Muscle layer of duodenum (tissue), 2 donors: ENCODE results near the gene RGS16.

Experiments used
- H3K27ac ChIP-seq: one replicate; pipeline ENCODE4 v1.7.0; 2013; ENCODE audit warnings: mild to moderate bottlenecking, low read length
- H3K27me3 ChIP-seq: one replicate; pipeline ENCODE4 v1.7.0; 2013; ENCODE audit warnings: low read depth, mild to moderate bottlenecking, control low read depth, low read length
- H3K36me3 ChIP-seq, 2 donors: one replicate each; pipeline ENCODE4 v1.7.0; 2013; ENCODE audit warnings: low read length in 2 of 2, control low read depth in 1 of 2, mild to moderate bottlenecking in 1 of 2; ENCODE audit not compliant: insufficient read depth in 2 of 2, control insufficient read depth in 1 of 2
- H3K4me1 ChIP-seq, 2 donors: one replicate each; pipeline ENCODE4 v1.7.0; 2013; ENCODE audit warnings: low read length in 2 of 2, mild to moderate bottlenecking in 2 of 2, control low read depth in 1 of 2, moderate library complexity in 1 of 2; ENCODE audit not compliant: insufficient read depth in 2 of 2, control insufficient read depth in 1 of 2
- H3K4me3 ChIP-seq, 2 donors: one replicate each; pipeline ENCODE4 v1.7.0; 2013; ENCODE audit warnings: low read length in 2 of 2, low read depth in 1 of 2, mild to moderate bottlenecking in 1 of 2
- H3K9me3 ChIP-seq, 2 donors: one replicate each; pipeline ENCODE4 v1.7.0; 2013; ENCODE audit warnings: low read length in 2 of 2, control low read depth in 1 of 2, mild to moderate bottlenecking in 1 of 2; ENCODE audit not compliant: control insufficient read depth in 1 of 2
- donor health status: healthy.

RGS16 gene

DNA sequence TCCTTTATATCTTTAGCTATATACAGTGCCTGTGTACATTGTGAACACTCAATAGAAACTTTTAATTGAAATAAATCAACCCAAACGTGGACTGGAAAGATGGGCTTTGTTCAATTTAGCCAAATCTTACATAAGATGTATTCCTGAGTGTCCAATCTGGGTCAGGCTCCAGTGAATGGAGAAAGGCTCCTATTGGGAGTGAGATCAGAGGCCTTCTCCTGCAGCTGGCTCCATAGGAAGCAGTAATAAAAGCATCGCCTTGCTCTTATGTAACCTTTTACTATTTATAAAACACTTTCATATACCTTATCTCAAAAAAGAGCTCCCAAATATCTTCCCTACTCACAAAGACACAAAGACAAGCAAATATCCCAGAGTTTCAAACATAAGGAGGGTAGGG, 24.9 kb upstream of the RGS16 start:
- Histone ChIP-seq H3K27ac (no peak overlapping the region), H3K4me3 (no peak overlapping the region), H3K36me3 (no peaks in the 10 kb centered on the region)

GRCh38 chr1:182628657-182629056, 24.5 kb upstream of the RGS16 start:
- H3K27ac ChIP-seq: no peak overlapping the region
- no peaks in the 10 kb centered on the region for H3K36me3 ChIP-seq
- no peak overlapping the region for H3K4me3 ChIP-seq
- H3K9me3 ChIP-seq: no peaks in the 10 kb centered on the region
- H3K27me3 ChIP-seq: no peaks in the 10 kb centered on the region
- H3K4me1 ChIP-seq: no peaks in the 10 kb centered on the region

More for the DNA sequence above, 24.9 kb upstream of the RGS16 start:
- H3K9me3 ChIP-seq: no peaks in the 10 kb centered on the region
- H3K4me1 ChIP-seq: no peaks in the 10 kb centered on the region
- no peaks in the 10 kb centered on the region for H3K27me3 ChIP-seq

- H3K27me3 ChIP-seq: no peaks in the 10 kb centered on the region
- no peak overlapping the region for H3K27ac ChIP-seq
- H3K9me3 ChIP-seq: no peaks in the 10 kb centered on the region
- H3K4me3 ChIP-seq: no peak overlapping the region
- H3K36me3 ChIP-seq: no peaks in the 10 kb centered on the region
- H3K4me1 ChIP-seq: no peaks in the 10 kb centered on the region
These were observed 23.4 kb upstream of the RGS16 start for GRCh38 chr1:182627622-182628021.

GRCh38 chr1:182626527-182626926, 22.3 kb upstream of the RGS16 start:
- Histone ChIP-seq H3K9me3 (no peaks in the 10 kb centered on the region), H3K4me1 (no peaks in the 10 kb centered on the region), H3K4me3 (no peak overlapping the region), H3K27me3 (no peaks in the 10 kb centered on the region), H3K27ac (no peak overlapping the region), H3K36me3 (no peaks in the 10 kb centered on the region)

DNA sequence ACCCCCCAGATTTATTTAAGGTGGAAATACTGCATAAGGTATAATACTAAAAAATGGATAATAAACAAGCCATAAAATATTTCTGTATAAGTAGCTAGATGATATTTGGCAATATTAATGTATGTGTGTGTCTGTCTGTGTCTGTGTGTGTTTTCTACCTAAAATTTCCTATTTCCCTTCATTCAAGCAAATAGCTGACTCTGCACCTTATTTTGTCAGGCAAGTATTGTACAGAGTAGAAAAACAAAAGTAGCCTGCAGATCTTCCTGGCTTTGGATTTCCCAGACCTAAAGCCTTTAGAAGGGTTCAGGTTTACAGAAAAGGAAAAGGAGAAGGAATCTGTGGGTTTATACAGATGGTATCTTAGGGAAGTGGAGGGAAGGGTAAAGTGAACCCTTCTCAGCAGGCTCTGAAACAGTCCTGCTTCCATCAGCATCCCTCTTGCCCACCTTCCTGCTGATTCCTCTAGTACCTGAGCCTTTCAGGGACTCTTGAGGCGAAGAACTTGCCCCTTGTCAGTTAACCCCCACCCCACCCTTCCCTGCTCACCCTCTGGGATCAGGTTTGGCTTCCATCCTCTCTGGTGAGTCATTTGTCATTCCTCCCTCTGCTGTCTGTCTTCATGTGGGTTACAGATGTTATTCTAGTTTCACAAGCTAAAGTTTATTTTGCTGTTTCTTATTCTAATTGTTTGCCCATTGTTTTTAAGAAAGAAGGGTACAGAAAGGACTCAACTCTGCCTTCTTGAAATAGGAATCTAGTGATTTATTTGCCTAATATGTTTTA, 21.7 kb upstream of the RGS16 start:
- H3K27me3 ChIP-seq: no peaks in the 10 kb centered on the region
- no peaks in the 10 kb centered on the region for H3K4me1 ChIP-seq
- H3K36me3 ChIP-seq: no peaks in the 10 kb centered on the region
- no peak overlapping the region for H3K4me3 ChIP-seq
- no peaks in the 10 kb centered on the region for H3K9me3 ChIP-seq
- no peak overlapping the region for H3K27ac ChIP-seq

DNA sequence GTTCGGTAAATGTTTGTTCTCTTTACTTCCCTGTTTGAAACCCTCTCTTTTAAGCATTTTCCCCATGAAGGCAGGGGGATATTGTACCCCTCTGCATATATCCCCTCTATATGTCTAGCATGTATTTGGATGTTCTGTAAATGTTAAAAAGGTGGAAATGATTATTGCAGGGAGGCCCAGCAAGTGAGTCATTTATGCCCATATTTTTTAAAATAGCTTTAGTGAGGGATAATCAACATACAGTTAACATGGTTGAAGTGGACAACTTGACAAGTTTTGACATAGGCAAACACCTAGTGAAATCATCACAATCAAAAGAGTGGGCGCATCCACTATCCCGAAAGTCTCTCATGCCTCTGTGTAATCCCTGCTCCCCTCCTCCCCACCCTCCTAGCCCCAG, 20.8 kb upstream of the RGS16 start:
- no peaks in the 10 kb centered on the region for H3K27me3 ChIP-seq
- no peak overlapping the region for H3K4me3 ChIP-seq
- no peaks in the 10 kb centered on the region for H3K36me3 ChIP-seq
- no peaks in the 10 kb centered on the region for H3K9me3 ChIP-seq
- H3K4me1 ChIP-seq: no peaks in the 10 kb centered on the region
- H3K27ac ChIP-seq: no peak overlapping the region

- Histone ChIP-seq H3K36me3 (no peaks in the 10 kb centered on the region), H3K27me3 (no peaks in the 10 kb centered on the region), H3K9me3 (no peaks in the 10 kb centered on the region), H3K27ac (no peak overlapping the region), H3K4me1 (no peaks in the 10 kb centered on the region), H3K4me3 (no peak overlapping the region)
These were observed 20.4 kb upstream of the RGS16 start for GRCh38 chr1:182624577-182624976.

DNA sequence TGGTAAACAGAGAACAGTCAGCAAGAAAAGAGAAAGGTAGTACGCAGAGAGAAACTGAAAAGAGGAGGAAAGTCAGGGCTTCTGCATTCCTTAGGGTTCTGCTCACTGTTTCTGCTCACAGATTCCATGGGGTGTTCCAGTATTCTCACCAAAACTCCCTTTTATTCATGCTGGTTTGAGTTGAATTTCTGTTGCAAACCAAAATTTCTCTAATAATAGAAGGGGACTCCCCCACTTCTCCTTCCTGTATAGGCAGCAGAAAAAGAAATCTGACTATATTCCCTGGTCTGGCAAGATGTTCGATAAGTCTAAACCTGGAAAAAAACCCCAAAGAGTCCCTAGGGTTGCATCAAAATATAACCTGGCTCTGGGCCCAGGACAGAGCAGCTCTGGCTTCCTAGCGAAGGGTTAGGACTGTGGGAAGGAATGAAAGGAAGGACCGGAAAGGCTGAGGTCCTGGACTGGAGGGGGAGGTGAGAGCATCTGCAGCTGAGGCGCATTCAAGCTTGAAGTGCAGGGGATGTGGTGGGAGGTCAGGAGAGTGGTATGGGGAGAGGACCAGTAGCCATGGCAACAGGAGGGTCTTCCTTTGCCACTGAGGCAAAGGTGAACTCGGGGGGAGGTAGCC, 18.8 kb upstream of the RGS16 start:
- H3K27ac ChIP-seq: no peak overlapping the region
- H3K4me1 ChIP-seq: no peaks in the 10 kb centered on the region
- H3K9me3 ChIP-seq: no peaks in the 10 kb centered on the region
- no peak overlapping the region for H3K4me3 ChIP-seq
- no peaks in the 10 kb centered on the region for H3K36me3 ChIP-seq
- H3K27me3 ChIP-seq: no peaks in the 10 kb centered on the region

DNA sequence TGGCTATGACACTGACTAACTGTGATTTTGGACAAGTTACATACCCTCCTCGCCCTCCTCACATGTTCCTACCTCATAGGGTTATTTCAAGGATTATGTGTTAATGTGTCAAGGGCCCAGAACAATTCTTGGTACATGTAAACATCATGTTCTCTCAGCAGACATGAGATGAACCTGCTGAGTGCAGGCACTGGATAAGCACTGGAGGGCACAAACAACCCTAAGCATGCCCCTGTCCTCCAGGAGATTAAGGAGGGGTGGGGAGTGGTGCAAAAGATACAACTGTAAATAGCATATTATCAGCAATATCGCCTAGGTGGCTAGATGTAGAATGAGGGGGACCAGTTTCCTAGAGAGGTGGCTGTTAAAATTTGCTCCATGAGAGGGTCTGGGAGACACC, 17.7 kb upstream of the RGS16 start:
- H3K4me1 ChIP-seq: no peaks in the 10 kb centered on the region
- no peaks in the 10 kb centered on the region for H3K9me3 ChIP-seq

DNA sequence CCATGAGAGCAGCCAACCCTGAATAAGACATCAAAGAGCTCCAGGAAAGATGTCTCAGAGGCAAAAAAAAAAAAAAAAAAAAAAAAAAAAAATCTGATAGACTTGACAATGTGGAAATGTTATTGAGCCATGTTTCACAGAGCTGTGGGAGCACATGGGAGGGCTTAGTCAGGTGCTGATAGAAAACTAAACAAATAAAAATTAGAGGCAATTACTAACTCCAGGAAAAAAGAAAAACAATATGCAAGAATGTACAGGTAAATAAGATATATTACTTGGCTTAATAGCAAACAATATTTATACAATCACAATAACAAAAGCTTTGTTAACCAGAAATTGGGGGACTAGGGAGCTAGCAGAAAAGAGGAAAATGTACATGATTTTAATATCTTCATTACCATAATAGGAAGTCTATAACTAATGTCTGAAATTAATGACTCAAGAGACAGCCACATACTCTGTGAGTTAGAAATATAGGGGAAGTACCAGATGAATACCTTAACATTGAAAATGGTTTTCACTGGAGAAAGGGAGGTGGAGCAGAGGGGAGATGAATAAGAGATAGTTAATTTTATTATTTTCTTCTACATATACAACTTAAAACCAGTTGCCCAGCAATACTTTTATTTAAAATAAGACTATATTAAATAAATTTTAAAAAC, 16.9 kb upstream of the RGS16 start:
- Histone ChIP-seq H3K27me3 (no peaks in the 10 kb centered on the region), H3K4me3 (no peak overlapping the region), H3K36me3 (no peaks in the 10 kb centered on the region), H3K27ac (no peak overlapping the region), H3K4me1 (peaks cover 0 to 5% of the 10 kb centered on the region in 2 donors), H3K9me3 (no peaks in the 10 kb centered on the region)

More for the DNA sequence above, 17.7 kb upstream of the RGS16 start:
- H3K36me3 ChIP-seq: no peaks in the 10 kb centered on the region
- H3K27ac ChIP-seq: no peak overlapping the region
- no peak overlapping the region for H3K4me3 ChIP-seq
- H3K27me3 ChIP-seq: no peaks in the 10 kb centered on the region

- Histone ChIP-seq H3K27ac (no peak overlapping the region), H3K9me3 (no peaks in the 10 kb centered on the region), H3K4me1 (peaks cover 7 to 10% of the 10 kb centered on the region in 2 donors), H3K36me3 (no peaks in the 10 kb centered on the region), H3K27me3 (no peaks in the 10 kb centered on the region), H3K4me3 (no peak overlapping the region)
These were observed 13.7 kb upstream of the RGS16 start for GRCh38 chr1:182617734-182618351.
